ENCODE measurements around the gene KCNK1. TPM values are rescaled to one million over a fixed set of nuclear protein-coding genes. Genes with fewer than 3 reads are reported as not detected.
"Not testable (repeated sequence)": the region's sequence is repeated elsewhere in the genome, so short reads cannot be mapped to it uniquely, and the experiment has no call there.

The KCNK1 gene
- total RNA-seq, 1 donor, result 0.10 TPM

DNA sequence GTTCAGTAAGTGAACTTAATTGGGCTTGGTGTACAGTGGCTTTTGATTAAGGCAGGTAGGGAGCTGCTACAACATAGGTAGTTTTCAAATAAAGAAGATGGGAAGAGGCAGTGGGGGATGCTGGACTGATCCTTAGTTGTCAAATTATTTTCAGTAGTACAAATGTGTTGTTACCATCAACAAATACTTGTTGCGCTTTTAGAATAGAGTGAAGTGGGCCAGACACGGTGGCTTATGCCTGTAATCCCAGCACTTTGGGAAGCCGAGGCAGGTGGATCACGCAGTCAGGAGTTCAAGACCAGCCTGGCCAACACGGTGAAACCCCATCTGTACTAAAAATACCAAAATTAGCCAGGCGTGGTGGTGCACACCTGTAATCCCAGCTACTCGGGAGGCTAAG, 5.5 kb downstream of the KCNK1 start:
- not testable (repeated sequence) for H3K4me1 ChIP-seq (ENCODE audit: insufficient read depth, low read length); H3K4me3 ChIP-seq (ENCODE audit: low read length); H3K9me3 ChIP-seq (ENCODE audit: low read depth, low read length)
- peaks cover 33% of the 10 kb centered on the region for H3K27me3 ChIP-seq (ENCODE audit: insufficient read depth, low read length)

DNA sequence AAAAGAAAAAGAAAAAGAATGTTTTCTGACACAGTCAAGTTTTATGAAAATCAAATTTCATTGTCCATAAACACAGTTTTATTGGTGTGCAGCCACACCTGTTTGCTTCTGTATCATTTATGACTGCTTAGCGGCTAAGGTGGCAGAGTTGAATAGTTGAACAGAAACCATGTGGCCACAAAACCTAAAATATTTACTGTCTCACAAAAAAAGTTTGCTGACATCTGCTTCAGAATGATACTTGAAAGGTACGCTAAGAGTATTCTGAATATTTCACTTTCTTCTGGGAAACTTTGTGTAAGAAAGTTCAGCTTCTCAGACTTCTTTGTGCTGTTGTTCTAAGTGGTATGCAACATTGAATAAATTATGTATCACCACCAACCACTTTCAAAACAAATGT, 6.2 kb downstream of the KCNK1 start:
- H3K9me3 ChIP-seq (ENCODE audit: low read depth, low read length), result no peaks in the 10 kb centered on the region

GRCh38 chr1:233621923-233622322, 8.0 kb downstream of the KCNK1 start:
- peaks cover 9% of the 10 kb centered on the region for H3K27me3 ChIP-seq (ENCODE audit: insufficient read depth, low read length)
- H3K4me1 ChIP-seq (ENCODE audit: insufficient read depth, low read length), result no peaks in the 10 kb centered on the region
- H3K9me3 ChIP-seq (ENCODE audit: low read depth, low read length), result no peaks in the 10 kb centered on the region
- H3K4me3 ChIP-seq (ENCODE audit: low read length), result no peak overlapping the region

More for the DNA sequence above, 6.2 kb downstream of the KCNK1 start:
- no peaks in the 10 kb centered on the region for H3K4me1 ChIP-seq (ENCODE audit: insufficient read depth, low read length)
- peaks cover 27% of the 10 kb centered on the region for H3K27me3 ChIP-seq (ENCODE audit: insufficient read depth, low read length)
- no peak overlapping the region for H3K4me3 ChIP-seq (ENCODE audit: low read length)

DNA sequence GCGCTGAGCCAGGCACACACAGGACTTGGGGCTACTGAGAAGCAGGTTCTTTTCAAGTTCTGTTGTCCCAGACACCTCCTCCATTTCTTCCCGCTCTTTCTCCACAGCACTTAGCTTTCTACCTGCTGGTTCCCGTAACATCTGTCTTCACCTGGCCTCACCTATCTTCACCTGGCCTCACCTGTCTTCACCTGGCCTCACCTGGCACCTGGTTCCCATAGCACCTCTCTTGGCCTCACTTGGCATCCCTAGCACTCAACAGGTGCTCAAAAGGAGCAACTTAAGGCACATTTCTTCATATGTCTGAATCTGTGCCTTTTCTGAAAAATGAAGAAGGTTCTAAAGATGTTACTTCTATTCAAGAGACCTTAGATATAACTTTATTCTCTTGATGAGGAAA, 10.4 kb downstream of the KCNK1 start:
- Histone ChIP-seq H3K9me3 (ENCODE audit: low read depth, low read length) (no peaks in the 10 kb centered on the region), H3K4me1 (ENCODE audit: insufficient read depth, low read length) (no peaks in the 10 kb centered on the region), H3K27me3 (ENCODE audit: insufficient read depth, low read length) (no peaks in the 10 kb centered on the region), H3K4me3 (ENCODE audit: low read length) (no peak overlapping the region)

GRCh38 chr1:233625087-233625486, 11.2 kb downstream of the KCNK1 start:
- no peaks in the 10 kb centered on the region for H3K27me3 ChIP-seq (ENCODE audit: insufficient read depth, low read length)
- H3K4me1 ChIP-seq (ENCODE audit: insufficient read depth, low read length), result no peaks in the 10 kb centered on the region
- no peaks in the 10 kb centered on the region for H3K9me3 ChIP-seq (ENCODE audit: low read depth, low read length)
- H3K4me3 ChIP-seq (ENCODE audit: low read length), result no peak overlapping the region

- H3K9me3 ChIP-seq (ENCODE audit: low read depth, low read length), result no peaks in the 10 kb centered on the region
- H3K27me3 ChIP-seq (ENCODE audit: insufficient read depth, low read length), result no peaks in the 10 kb centered on the region
- no peak overlapping the region for H3K4me3 ChIP-seq (ENCODE audit: low read length)
- no peaks in the 10 kb centered on the region for H3K4me1 ChIP-seq (ENCODE audit: insufficient read depth, low read length)
Observed at GRCh38 chr1:233625510-233625981, 11.6 kb downstream of the KCNK1 start.

- no peak overlapping the region for H3K4me3 ChIP-seq (ENCODE audit: low read length)
- no peaks in the 10 kb centered on the region for H3K27me3 ChIP-seq (ENCODE audit: insufficient read depth, low read length)
- no peaks in the 10 kb centered on the region for H3K9me3 ChIP-seq (ENCODE audit: low read depth, low read length)
- no peaks in the 10 kb centered on the region for H3K4me1 ChIP-seq (ENCODE audit: insufficient read depth, low read length)
Observed at GRCh38 chr1:233627376-233627775, 13.5 kb downstream of the KCNK1 start.

DNA sequence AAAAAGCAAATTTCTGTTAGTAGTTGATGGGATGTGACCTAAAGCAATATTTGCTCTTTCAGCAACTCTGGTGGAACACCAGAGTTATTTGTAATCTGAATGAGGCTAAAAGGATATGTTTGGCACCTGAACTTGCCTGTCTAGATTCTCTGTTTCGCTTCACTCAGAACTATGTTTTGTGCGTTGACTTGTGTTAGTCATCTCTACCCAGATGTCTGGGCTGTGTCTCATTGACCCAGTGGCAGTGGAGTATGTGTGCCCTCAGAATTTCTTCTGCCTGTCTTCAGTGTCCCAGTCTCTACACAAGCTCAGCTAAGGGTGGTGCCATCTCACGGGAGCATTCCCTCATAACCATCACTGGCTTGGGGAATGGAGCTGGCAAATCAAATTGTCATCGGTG, 13.9 kb downstream of the KCNK1 start:
- no peak overlapping the region for H3K4me3 ChIP-seq (ENCODE audit: low read length)
- H3K27me3 ChIP-seq (ENCODE audit: insufficient read depth, low read length), result no peaks in the 10 kb centered on the region
- no peaks in the 10 kb centered on the region for H3K9me3 ChIP-seq (ENCODE audit: low read depth, low read length)
- H3K4me1 ChIP-seq (ENCODE audit: insufficient read depth, low read length), result no peaks in the 10 kb centered on the region

DNA sequence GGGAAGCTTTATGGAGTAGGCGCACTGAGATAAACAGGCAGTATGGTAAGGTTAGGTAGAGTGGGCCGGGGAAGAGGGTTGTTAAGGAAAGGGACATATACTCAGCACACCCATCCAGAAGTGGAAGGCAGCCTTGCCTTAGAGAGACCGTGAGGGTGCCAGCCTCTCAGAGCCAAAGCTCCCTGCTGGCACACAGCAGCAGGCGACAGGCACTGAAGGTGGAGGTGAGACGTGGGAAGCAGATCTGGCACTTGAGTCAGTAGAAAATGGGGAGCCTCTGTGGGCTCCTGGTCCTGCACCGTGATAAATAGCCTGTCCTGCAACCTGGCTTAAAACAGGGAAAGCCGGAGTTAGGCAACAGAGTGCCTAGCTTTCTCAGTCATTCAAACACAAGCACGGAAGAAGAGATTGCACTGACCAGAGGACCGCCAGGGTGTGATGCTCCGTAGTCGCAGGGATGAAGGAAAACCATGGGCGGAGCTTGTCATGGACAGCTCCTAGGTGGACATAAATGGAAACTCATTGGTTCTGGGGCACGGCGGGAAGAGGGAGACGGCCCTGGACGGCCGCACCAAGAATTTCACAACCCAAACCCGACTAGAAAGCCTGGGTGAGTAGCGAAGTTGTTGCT, 15.5 kb downstream of the KCNK1 start:
- Histone ChIP-seq H3K27me3 (ENCODE audit: insufficient read depth, low read length) (no peaks in the 10 kb centered on the region), H3K4me3 (ENCODE audit: low read length) (no peak overlapping the region), H3K9me3 (ENCODE audit: low read depth, low read length) (no peaks in the 10 kb centered on the region), H3K4me1 (ENCODE audit: insufficient read depth, low read length) (no peaks in the 10 kb centered on the region)

DNA sequence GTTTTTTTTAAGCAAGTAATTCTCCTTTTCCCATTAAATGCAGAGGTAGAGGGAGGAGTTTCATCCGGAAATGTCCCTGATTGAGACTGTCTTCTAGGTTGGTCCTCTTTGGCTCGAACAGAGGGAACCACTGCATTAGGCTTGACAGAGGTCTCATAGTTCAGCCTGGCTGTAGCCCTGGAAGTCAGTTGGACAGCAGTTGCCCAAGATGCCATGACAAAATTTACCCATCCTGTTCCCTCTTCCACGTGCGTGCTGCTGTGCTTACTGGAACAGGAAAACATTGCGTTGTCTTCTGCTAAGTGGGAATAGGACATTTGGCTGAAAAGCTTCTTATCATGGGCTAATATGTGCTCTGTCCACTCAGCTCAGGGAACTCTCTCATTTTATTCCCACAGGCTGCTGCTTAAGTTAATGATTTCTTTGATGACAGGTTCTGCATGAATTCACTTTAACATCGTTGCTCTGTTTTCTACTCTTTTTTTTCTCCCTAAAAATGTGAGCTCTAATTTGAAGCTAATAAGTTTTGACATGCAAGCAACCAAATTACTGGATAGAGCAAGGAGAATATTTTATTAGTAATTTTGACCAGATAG, 18.0 kb downstream of the KCNK1 start:
- Histone ChIP-seq H3K9me3 (ENCODE audit: low read depth, low read length) (no peaks in the 10 kb centered on the region), H3K4me3 (ENCODE audit: low read length) (no peak overlapping the region), H3K27me3 (ENCODE audit: insufficient read depth, low read length) (no peaks in the 10 kb centered on the region), H3K4me1 (ENCODE audit: insufficient read depth, low read length) (no peaks in the 10 kb centered on the region)

- H3K4me1 ChIP-seq (ENCODE audit: insufficient read depth, low read length), result no peaks in the 10 kb centered on the region
- no peaks in the 10 kb centered on the region for H3K9me3 ChIP-seq (ENCODE audit: low read depth, low read length)
- no peak overlapping the region for H3K4me3 ChIP-seq (ENCODE audit: low read length)
- H3K27me3 ChIP-seq (ENCODE audit: insufficient read depth, low read length), result no peaks in the 10 kb centered on the region
Observed at GRCh38 chr1:233632436-233632835, 18.5 kb downstream of the KCNK1 start.

- no peaks in the 10 kb centered on the region for H3K9me3 ChIP-seq (ENCODE audit: low read depth, low read length)
- no peak overlapping the region for H3K4me3 ChIP-seq (ENCODE audit: low read length)
- no peaks in the 10 kb centered on the region for H3K4me1 ChIP-seq (ENCODE audit: insufficient read depth, low read length)
- H3K27me3 ChIP-seq (ENCODE audit: insufficient read depth, low read length), result no peaks in the 10 kb centered on the region
Observed at GRCh38 chr1:233635765-233636502, 22.0 kb downstream of the KCNK1 start.

- Histone ChIP-seq H3K9me3 (ENCODE audit: low read depth, low read length) (no peaks in the 10 kb centered on the region), H3K4me3 (ENCODE audit: low read length) (no peak overlapping the region), H3K4me1 (ENCODE audit: insufficient read depth, low read length) (no peaks in the 10 kb centered on the region), H3K27me3 (ENCODE audit: insufficient read depth, low read length) (no peaks in the 10 kb centered on the region)
Observed at GRCh38 chr1:233636503-233636877, 22.6 kb downstream of the KCNK1 start.

- Histone ChIP-seq H3K4me1 (ENCODE audit: insufficient read depth, low read length) (no peaks in the 10 kb centered on the region), H3K4me3 (ENCODE audit: low read length) (no peak overlapping the region), H3K27me3 (ENCODE audit: insufficient read depth, low read length) (no peaks in the 10 kb centered on the region), H3K9me3 (ENCODE audit: low read depth, low read length) (no peaks in the 10 kb centered on the region)
Observed at GRCh38 chr1:233638513-233638912, 24.6 kb downstream of the KCNK1 start.

DNA sequence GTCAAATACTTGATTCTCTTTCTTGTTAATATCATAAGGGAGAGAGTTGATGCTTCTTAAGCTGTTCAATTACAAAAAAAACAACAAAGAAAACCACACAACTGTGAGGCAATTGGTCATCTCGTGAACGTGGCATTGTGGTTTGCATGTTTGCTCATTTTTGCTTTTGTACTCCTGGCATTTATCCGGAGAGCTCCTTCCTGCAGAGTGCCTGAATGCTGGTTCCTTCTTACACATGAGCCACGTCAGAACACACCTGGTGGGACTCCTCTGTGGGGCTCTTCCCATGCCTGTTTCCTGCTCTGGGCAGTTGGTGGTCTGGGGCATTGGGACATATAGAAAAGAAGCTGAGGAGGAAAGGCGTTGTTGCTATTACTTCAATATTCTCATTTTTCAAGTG, 25.7 kb downstream of the KCNK1 start:
- no peaks in the 10 kb centered on the region for H3K27me3 ChIP-seq (ENCODE audit: insufficient read depth, low read length)
- H3K9me3 ChIP-seq (ENCODE audit: low read depth, low read length), result no peaks in the 10 kb centered on the region
- H3K4me1 ChIP-seq (ENCODE audit: insufficient read depth, low read length), result no peaks in the 10 kb centered on the region
- H3K4me3 ChIP-seq (ENCODE audit: low read length), result no peak overlapping the region

DNA sequence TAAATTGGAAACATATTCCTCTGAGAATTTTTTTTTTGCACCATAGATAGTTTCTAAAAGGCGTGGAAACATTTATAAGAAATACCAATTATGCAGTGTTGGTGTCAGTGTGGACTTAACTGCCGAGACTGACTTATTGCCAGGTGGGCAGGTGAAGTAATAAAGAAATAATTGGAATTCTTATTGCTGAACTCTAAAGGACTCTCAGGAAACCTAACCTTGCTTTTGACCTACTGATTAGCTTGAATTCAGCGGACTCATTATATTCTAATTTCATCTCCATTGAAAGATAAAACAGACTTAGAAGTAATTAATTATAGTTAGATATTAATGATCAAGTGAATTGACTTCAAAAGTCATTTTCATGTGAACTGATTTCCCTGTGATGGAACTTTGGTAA, 26.3 kb downstream of the KCNK1 start:
- Histone ChIP-seq H3K27me3 (ENCODE audit: insufficient read depth, low read length) (no peaks in the 10 kb centered on the region), H3K4me1 (ENCODE audit: insufficient read depth, low read length) (no peaks in the 10 kb centered on the region), H3K9me3 (ENCODE audit: low read depth, low read length) (no peaks in the 10 kb centered on the region), H3K4me3 (ENCODE audit: low read length) (no peak overlapping the region)

Measured in mononuclear cell (primary cell).